ENCODE data around the gene STK10.

STK10 gene

GRCh38 chr5:172123269-172123692 is 64.7 kb downstream of the STK10 start:
- ATAC-seq = peak; percentile 84
- TF ChIP-seq ZFP3 (CRISPR knock-in tag; IDR thresholded peaks at IDR 0.05) (no peak), PATZ1 (CRISPR knock-in tag; IDR thresholded peaks at IDR 0.05; ENCODE audit: borderline replicate concordance) (no peak)

DNA sequence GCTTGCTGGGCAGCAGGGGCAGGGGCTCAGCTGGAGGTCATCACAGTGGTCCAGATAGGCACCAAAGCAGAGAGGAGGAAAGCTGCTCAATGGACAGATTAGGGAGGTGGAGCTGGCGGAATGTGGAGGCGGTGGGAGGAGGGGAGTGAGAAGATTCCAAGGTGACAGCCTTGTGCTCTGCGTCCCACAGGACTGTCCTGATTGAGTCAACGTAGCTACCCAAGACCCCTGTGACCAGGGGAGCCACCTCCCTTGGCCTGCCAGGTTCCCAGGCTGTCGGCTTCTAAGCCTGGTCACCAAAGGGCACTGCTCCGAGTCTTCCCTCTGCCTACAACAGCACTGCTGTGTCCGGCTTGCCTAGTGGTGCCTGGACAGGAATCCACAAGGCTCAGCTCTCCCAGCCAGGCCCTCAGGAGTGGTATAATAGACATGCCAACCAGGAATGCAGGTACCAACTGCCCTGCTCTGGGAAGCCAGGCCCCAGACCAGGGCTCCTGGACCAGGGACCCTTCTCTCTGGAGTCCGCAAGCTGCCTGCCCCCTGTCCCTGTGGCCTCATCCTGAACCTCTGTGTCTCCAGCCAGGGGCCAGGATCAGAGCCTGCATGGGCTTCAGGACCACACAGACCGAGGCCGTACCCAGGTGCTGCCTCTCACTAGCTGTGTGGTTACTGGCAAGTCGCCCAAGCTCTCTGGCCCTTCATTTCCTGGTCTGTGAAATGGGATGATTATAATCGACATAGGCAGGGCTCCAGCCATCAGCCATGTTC is 67.9 kb downstream of the STK10 start:
- ATAC-seq = no peak
- TF ChIP-seq ARNTL (CRISPR knock-in tag; IDR thresholded peaks at IDR 0.05; ENCODE audit: borderline replicate concordance, low read depth) = no peak
- no peak for TF ChIP-seq BACH2 (CRISPR knock-in tag; IDR thresholded peaks at IDR 0.05; ENCODE audit: borderline replicate concordance)
- TF ChIP-seq ZC3H10 (CRISPR knock-in tag; IDR thresholded peaks at IDR 0.05) = no peak
- TF ChIP-seq, protein P1, sequence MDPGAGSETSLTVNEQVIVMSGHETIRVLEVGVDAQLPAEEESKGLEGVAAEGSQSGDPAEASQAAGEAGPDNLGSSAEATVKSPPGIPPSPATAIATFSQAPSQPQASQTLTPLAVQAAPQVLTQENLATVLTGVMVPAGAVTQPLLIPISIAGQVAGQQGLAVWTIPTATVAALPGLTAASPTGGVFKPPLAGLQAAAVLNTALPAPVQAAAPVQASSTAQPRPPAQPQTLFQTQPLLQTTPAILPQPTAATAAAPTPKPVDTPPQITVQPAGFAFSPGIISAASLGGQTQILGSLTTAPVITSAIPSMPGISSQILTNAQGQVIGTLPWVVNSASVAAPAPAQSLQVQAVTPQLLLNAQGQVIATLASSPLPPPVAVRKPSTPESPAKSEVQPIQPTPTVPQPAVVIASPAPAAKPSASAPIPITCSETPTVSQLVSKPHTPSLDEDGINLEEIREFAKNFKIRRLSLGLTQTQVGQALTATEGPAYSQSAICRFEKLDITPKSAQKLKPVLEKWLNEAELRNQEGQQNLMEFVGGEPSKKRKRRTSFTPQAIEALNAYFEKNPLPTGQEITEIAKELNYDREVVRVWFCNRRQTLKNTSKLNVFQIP (CRISPR knock-in tag; IDR thresholded peaks at IDR 0.05; ENCODE audit: borderline replicate concordance, low read depth) = no peak
- no peak for TF ChIP-seq GLIS3 (CRISPR knock-in tag; IDR thresholded peaks at IDR 0.05)

GRCh38 chr5:172118891-172119290 is 69.1 kb downstream of the STK10 start:
- TF ChIP-seq ISL1 (CRISPR knock-in tag; IDR thresholded peaks at IDR 0.05) (no peak), ZFP30 (CRISPR knock-in tag; IDR thresholded peaks at IDR 0.05) (no peak), BACH2 (CRISPR knock-in tag; IDR thresholded peaks at IDR 0.05; ENCODE audit: borderline replicate concordance) (no peak), SNAI2 (CRISPR knock-in tag; IDR thresholded peaks at IDR 0.05) (no peak), TOX (CRISPR knock-in tag; IDR thresholded peaks at IDR 0.05; ENCODE audit: borderline replicate concordance) (no peak), CREB5 (CRISPR knock-in tag; IDR thresholded peaks at IDR 0.05; ENCODE audit: low read depth) (no peak), CSDC2 (CRISPR knock-in tag; IDR thresholded peaks at IDR 0.05) (no peak), PATZ1 (CRISPR knock-in tag; IDR thresholded peaks at IDR 0.05; ENCODE audit: borderline replicate concordance) (no peak), OSR1 (CRISPR knock-in tag; IDR thresholded peaks at IDR 0.05) (no peak), ZFP3 (CRISPR knock-in tag; IDR thresholded peaks at IDR 0.05) (no peak), RARB (CRISPR knock-in tag; IDR thresholded peaks at IDR 0.05) (no peak), ZNF8 (CRISPR knock-in tag; IDR thresholded peaks at IDR 0.05) (no peak), ZNF565 (CRISPR knock-in tag; conservative IDR thresholded peaks at IDR 0.05; ENCODE audit: low read depth) (no peak), ZNF70 (CRISPR knock-in tag; IDR thresholded peaks at IDR 0.05) (no peak), CSRNP3 (CRISPR knock-in tag; IDR thresholded peaks at IDR 0.05) (no peak), ESRRG (CRISPR knock-in tag; IDR thresholded peaks at IDR 0.05) (no peak), ZC3H10 (CRISPR knock-in tag; IDR thresholded peaks at IDR 0.05) (no peak)
- TF ChIP-seq, protein P1 (CRISPR knock-in tag; IDR thresholded peaks at IDR 0.05; ENCODE audit: borderline replicate concordance, low read depth) = no peak
- ATAC-seq = no peak
